Measurements from ENCODE around the gene TRMT44.

Gene TRMT44

DNA sequence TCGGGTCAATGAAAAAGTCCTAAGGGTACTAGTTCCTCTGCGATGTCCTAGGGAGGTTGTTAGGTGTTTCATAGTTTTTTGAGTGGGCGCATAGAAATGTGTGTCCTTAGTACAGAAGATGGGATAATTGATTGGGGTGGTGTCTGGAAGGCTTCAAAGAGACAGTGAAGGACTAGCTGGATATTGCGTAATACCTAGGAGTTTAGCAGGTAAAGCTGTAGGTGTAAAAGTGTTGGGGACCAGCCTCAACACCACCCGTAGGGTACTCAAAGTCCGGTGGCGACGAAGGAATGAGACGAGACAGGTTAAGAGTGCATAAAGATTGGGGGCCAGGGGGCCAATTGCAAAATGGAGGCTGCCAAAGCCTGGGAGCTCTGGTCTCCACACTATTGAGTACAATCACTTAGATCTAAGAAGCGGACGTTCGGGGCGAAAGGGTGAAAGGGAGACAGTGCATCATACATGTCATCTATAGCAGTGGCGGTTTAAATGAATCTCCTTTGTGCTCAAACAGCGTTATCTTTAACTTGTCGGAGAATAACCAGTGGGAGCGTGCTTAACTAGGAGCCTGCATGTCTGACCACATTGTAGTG, 1.0 kb downstream of the TRMT44 start:
- Histone ChIP-seq H3K4me2 (ENCODE audit: low read length, poor library complexity, severe bottlenecking) (peak overlapping the region; percentile 87), H3K23ac (ENCODE audit: low read length in 2 of 2) (no peak overlapping the region), H3K79me1 (replicated peaks; ENCODE audit: low read length, poor library complexity, severe bottlenecking) (peaks cover 34% of the 10 kb centered on the region), H3K14ac (ENCODE audit: low read length in 2 of 2) (no peak overlapping the region), H2BK120ac (ENCODE audit: low read depth, low read length) (no peak overlapping the region), H4K91ac (ENCODE audit: low read length) (no peak overlapping the region), H3K4me1 (ENCODE audit: control insufficient read depth, insufficient read depth, low read depth, low read length) (peaks cover 10% of the 10 kb centered on the region), H3K18ac (ENCODE audit: low read depth in 1 of 2, low read length in 2 of 2) (no peak overlapping the region), H3K4me3 (ENCODE audit: insufficient read depth in 1 of 2, low read depth in 1 of 2, low read length in 2 of 2) (peak overlapping the region; percentile 37 to 85), H2BK12ac (ENCODE audit: low read length in 2 of 2) (no peak overlapping the region), H3K27ac (ENCODE audit: low read length, poor library complexity, severe bottlenecking) (no peak overlapping the region), H2AK5ac (ENCODE audit: low read length, severe bottlenecking) (no peak overlapping the region), H3K27me3 (ENCODE audit: control insufficient read depth in 1 of 2, insufficient read depth in 1 of 2, low read length in 2 of 2) (no peaks in the 10 kb centered on the region), H3K36me3 (ENCODE audit: control insufficient read depth in 1 of 2, insufficient read depth in 2 of 2, low read depth in 1 of 2, low read length in 2 of 2) (peaks cover 5% of the 10 kb centered on the region in 2 experiments), H3K9me3 (ENCODE audit: control insufficient read depth, low read length) (no peaks in the 10 kb centered on the region), H3K9ac (ENCODE audit: low read length) (peak overlapping the region; percentile 95), H2AFZ (ENCODE audit: low read depth, low read length) (no peak overlapping the region), H2BK15ac (ENCODE audit: low read depth, poor library complexity, severe bottlenecking) (no peak overlapping the region), H2BK5ac (ENCODE audit: low read depth, low read length, poor library complexity, severe bottlenecking) (no peak overlapping the region), H4K8ac (ENCODE audit: low read length) (no peak overlapping the region), H3K4ac (ENCODE audit: low read depth in 1 of 2, low read length in 2 of 2) (no peak overlapping the region)
- no peak for DNase-seq
- 78% methylated on average over 17 of the region's 17 CpGs for WGBS

DNA sequence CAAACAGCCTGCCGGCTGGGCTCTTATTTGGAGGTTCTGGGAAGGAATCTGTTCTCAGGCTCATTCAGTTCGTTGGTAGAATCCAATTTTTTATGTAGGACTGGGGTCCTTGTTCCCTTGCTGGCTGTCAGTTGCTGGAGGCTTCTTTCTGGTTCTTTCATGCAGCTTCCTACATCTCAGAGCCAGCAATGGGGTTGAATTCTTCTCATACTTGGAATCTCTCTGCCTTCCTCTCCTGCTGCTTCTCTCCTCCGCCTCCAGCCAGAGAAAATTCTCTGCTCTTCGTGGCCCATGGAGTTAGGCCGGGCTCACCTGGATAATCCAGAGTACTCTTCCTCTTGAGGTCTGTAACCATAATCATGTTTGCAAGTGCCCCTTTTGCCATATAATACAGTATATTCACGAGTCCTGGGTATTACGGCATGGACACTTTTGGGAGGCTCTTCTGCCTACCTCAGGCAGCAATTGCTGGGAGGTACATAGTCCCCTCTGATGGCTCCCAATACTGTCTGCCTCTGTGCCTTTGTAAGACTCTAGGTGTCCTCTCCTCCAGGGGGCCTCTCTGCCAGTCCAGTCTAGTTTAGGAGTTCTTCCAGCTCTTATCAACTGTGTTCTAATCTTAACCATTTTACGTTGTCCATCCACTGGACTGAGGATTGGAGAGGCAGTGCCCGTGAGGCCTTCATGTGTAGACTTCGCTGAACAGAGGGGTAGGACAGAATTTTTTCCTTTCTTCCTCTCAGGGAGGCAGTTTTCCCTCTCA, 2.2 kb downstream of the TRMT44 start:
- Histone ChIP-seq H4K91ac (ENCODE audit: low read length) (no peak overlapping the region), H3K9ac (ENCODE audit: low read length) (peak overlapping the region; percentile 95), H2AK5ac (ENCODE audit: low read length, severe bottlenecking) (no peak overlapping the region), H4K8ac (ENCODE audit: low read length) (no peak overlapping the region), H3K4me3 (ENCODE audit: insufficient read depth in 1 of 2, low read depth in 1 of 2, low read length in 2 of 2) (peak overlapping the region in 1 of 2 experiments; percentile 85), H2BK12ac (ENCODE audit: low read length in 2 of 2) (no peak overlapping the region), H3K79me1 (replicated peaks; ENCODE audit: low read length, poor library complexity, severe bottlenecking) (peaks cover 36% of the 10 kb centered on the region), H3K4me1 (ENCODE audit: control insufficient read depth, insufficient read depth, low read depth, low read length) (peaks cover 10% of the 10 kb centered on the region), H3K4ac (ENCODE audit: low read depth in 1 of 2, low read length in 2 of 2) (no peak overlapping the region), H3K27ac (ENCODE audit: low read length, poor library complexity, severe bottlenecking) (peak overlapping the region; percentile 27), H3K4me2 (ENCODE audit: low read length, poor library complexity, severe bottlenecking) (peak overlapping the region; percentile 44), H2BK5ac (ENCODE audit: low read depth, low read length, poor library complexity, severe bottlenecking) (no peak overlapping the region), H3K9me3 (ENCODE audit: control insufficient read depth, low read length) (no peaks in the 10 kb centered on the region), H3K23ac (ENCODE audit: low read length in 2 of 2) (no peak overlapping the region), H2BK120ac (ENCODE audit: low read depth, low read length) (no peak overlapping the region), H3K18ac (ENCODE audit: low read depth in 1 of 2, low read length in 2 of 2) (no peak overlapping the region), H3K27me3 (ENCODE audit: control insufficient read depth in 1 of 2, insufficient read depth in 1 of 2, low read length in 2 of 2) (no peaks in the 10 kb centered on the region), H2BK15ac (ENCODE audit: low read depth, poor library complexity, severe bottlenecking) (no peak overlapping the region), H3K14ac (ENCODE audit: low read length in 2 of 2) (no peak overlapping the region), H2AFZ (ENCODE audit: low read depth, low read length) (no peak overlapping the region), H3K36me3 (ENCODE audit: control insufficient read depth in 1 of 2, insufficient read depth in 2 of 2, low read depth in 1 of 2, low read length in 2 of 2) (peaks cover 12 to 14% of the 10 kb centered on the region in 2 experiments)
- DNase-seq: no peak
- 89% methylated on average over 10 of the region's 10 CpGs for WGBS

DNA sequence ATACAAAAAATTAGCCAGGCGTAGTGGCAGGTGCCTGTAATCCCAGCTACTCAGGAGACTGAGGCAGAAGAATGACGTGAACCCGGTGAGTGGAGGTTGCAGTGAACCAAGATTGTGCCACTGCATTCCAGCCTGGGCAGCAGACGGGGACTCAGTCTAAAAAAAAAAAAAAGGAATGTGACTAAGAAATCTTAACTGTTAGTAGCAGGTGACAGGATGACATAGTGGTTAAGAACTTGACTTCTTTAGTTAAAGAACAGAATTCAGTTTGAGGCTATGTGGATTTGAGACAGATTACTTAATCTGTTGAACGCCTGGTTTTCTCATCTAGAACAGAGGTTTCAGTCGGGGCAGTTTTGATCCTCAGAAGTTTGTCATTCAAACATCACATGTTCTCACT, 3.2 kb downstream of the TRMT44 start:
- Histone ChIP-seq H3K14ac (ENCODE audit: low read length in 2 of 2) (no peak overlapping the region), H3K4ac (ENCODE audit: low read depth in 1 of 2, low read length in 2 of 2) (no peak overlapping the region), H3K27ac (ENCODE audit: low read length, poor library complexity, severe bottlenecking) (no peak overlapping the region), H3K18ac (ENCODE audit: low read depth in 1 of 2, low read length in 2 of 2) (no peak overlapping the region), H2BK120ac (ENCODE audit: low read depth, low read length) (no peak overlapping the region), H3K9me3 (ENCODE audit: control insufficient read depth, low read length) (no peaks in the 10 kb centered on the region), H3K27me3 (ENCODE audit: control insufficient read depth in 1 of 2, insufficient read depth in 1 of 2, low read length in 2 of 2) (no peaks in the 10 kb centered on the region), H4K91ac (ENCODE audit: low read length) (no peak overlapping the region), H2BK5ac (ENCODE audit: low read depth, low read length, poor library complexity, severe bottlenecking) (no peak overlapping the region), H3K9ac (ENCODE audit: low read length) (peak overlapping the region; percentile 21), H4K8ac (ENCODE audit: low read length) (no peak overlapping the region), H3K36me3 (ENCODE audit: control insufficient read depth in 1 of 2, insufficient read depth in 2 of 2, low read depth in 1 of 2, low read length in 2 of 2) (peaks cover 22 to 24% of the 10 kb centered on the region in 2 experiments), H2BK15ac (ENCODE audit: low read depth, poor library complexity, severe bottlenecking) (no peak overlapping the region), H2AFZ (ENCODE audit: low read depth, low read length) (no peak overlapping the region), H3K4me2 (ENCODE audit: low read length, poor library complexity, severe bottlenecking) (no peak overlapping the region), H3K4me3 (ENCODE audit: insufficient read depth in 1 of 2, low read depth in 1 of 2, low read length in 2 of 2) (no peak overlapping the region), H2AK5ac (ENCODE audit: low read length, severe bottlenecking) (no peak overlapping the region), H2BK12ac (ENCODE audit: low read length in 2 of 2) (no peak overlapping the region), H3K79me1 (replicated peaks; ENCODE audit: low read length, poor library complexity, severe bottlenecking) (peaks cover 43% of the 10 kb centered on the region), H3K4me1 (ENCODE audit: control insufficient read depth, insufficient read depth, low read depth, low read length) (peaks cover 10% of the 10 kb centered on the region), H3K23ac (ENCODE audit: low read length in 2 of 2) (no peak overlapping the region)
- WGBS: 91% methylated on average over 6 of the region's 6 CpGs
- no peak for DNase-seq

DNA sequence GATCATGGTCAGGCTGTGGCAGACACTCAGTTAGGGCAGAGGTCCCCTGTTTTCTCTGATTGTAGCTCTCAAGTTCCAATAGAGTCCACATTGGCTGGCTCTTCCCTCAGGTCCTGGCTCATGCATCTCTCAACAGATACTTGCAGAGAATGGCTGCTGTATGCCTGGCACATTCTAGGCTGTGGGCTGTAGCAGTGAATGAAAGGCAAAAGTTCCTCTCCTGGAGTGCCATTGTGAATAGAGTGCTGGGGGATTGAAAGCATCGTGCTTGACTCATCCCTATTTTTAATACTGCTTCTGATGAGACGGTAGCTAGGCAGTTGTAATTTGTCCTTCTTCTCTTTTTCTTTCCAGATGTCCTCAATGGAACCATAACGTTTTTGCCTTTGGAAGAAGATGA, 5.5 kb downstream of the TRMT44 start:
- no peak overlapping the region for H3K4me3 ChIP-seq (ENCODE audit: insufficient read depth in 1 of 2, low read depth in 1 of 2, low read length in 2 of 2)
- no peak overlapping the region for H2BK12ac ChIP-seq (ENCODE audit: low read length in 2 of 2)
- no peaks in the 10 kb centered on the region for H3K9me3 ChIP-seq (ENCODE audit: control insufficient read depth, low read length)
- no peak overlapping the region for H2BK120ac ChIP-seq (ENCODE audit: low read depth, low read length)
- H3K27me3 ChIP-seq (ENCODE audit: control insufficient read depth in 1 of 2, insufficient read depth in 1 of 2, low read length in 2 of 2): no peaks in the 10 kb centered on the region
- H4K8ac ChIP-seq (ENCODE audit: low read length): no peak overlapping the region
- peaks cover 31 to 39% of the 10 kb centered on the region in 2 experiments for H3K36me3 ChIP-seq (ENCODE audit: control insufficient read depth in 1 of 2, insufficient read depth in 2 of 2, low read depth in 1 of 2, low read length in 2 of 2)
- no peak overlapping the region for H3K23ac ChIP-seq (ENCODE audit: low read length in 2 of 2)
- no peak overlapping the region for H4K91ac ChIP-seq (ENCODE audit: low read length)
- peaks cover 10% of the 10 kb centered on the region for H3K4me1 ChIP-seq (ENCODE audit: control insufficient read depth, insufficient read depth, low read depth, low read length)
- H3K4ac ChIP-seq (ENCODE audit: low read depth in 1 of 2, low read length in 2 of 2): no peak overlapping the region
- H2BK15ac ChIP-seq (ENCODE audit: low read depth, poor library complexity, severe bottlenecking): no peak overlapping the region
- no peak overlapping the region for H3K4me2 ChIP-seq (ENCODE audit: low read length, poor library complexity, severe bottlenecking)
- no peak overlapping the region for H3K9ac ChIP-seq (ENCODE audit: low read length)
- WGBS: 92% methylated on average over 2 of the region's 3 CpGs
- peaks cover 42% of the 10 kb centered on the region for H3K79me1 ChIP-seq (replicated peaks; ENCODE audit: low read length, poor library complexity, severe bottlenecking)
- no peak overlapping the region for H2AK5ac ChIP-seq (ENCODE audit: low read length, severe bottlenecking)
- H2AFZ ChIP-seq (ENCODE audit: low read depth, low read length): no peak overlapping the region
- H3K27ac ChIP-seq (ENCODE audit: low read length, poor library complexity, severe bottlenecking): no peak overlapping the region
- H3K18ac ChIP-seq (ENCODE audit: low read depth in 1 of 2, low read length in 2 of 2): no peak overlapping the region
- H3K14ac ChIP-seq (ENCODE audit: low read length in 2 of 2): no peak overlapping the region
- DNase-seq: no peak
- H2BK5ac ChIP-seq (ENCODE audit: low read depth, low read length, poor library complexity, severe bottlenecking): no peak overlapping the region

Measured in mesenchymal stem cell (in vitro differentiated cells and primary cell).